Caco-2 (cell line): Measurements from ENCODE around the gene NAA11. TPM values are rescaled to one million over a fixed set of nuclear protein-coding genes. Genes with fewer than 3 reads are reported as not detected.

Experiments used
- BruUV-seq: library from RNA; stranded (reverse); fragments of 400-500 nt; replicated peaks from 2 replicates; lab custom pipeline; 2021; lab: Mats Ljungman, UMichigan
- CTCF ChIA-PET: fragments of 300-600 bp; sonication (Branson Sonifier 250); formaldehyde crosslinking; loops from one replicate; lab custom pipeline; 2022; ENCODE audit warnings: antibody characterized with exemption; lab: Charles Lee
- POLR2A ChIA-PET: fragments of 300-600 bp; sonication (Branson Sonifier 250); formaldehyde crosslinking; loops from one replicate; lab custom pipeline; 2022; ENCODE audit warnings: antibody characterized with exemption; lab: Charles Lee
- DNase-seq, 2 experiments: peaks; one replicate each; pipeline versions ENCODE4 v3.0.0 to v3.0.0-alpha.2; 2020 to 2022
- H3K27me3 ChIP-seq: replicated peaks from 2 replicates; pipeline ENCODE4 v1.6.0; 2011; ENCODE audit warnings: low read length; ENCODE audit not compliant: control insufficient read depth, insufficient read depth
- H3K36me3 ChIP-seq: 2 replicates; pipeline ENCODE4 v1.5.1; 2011; ENCODE audit warnings: low read length; ENCODE audit not compliant: control insufficient read depth, insufficient read depth
- H3K4me1 ChIP-seq: fragments of 250-450 bp; sonication (Bioruptor Pico); 2 replicates; pipeline ENCODE4 v1.5.1; 2020; ENCODE audit warnings: mild to moderate bottlenecking
- H3K4me3 ChIP-seq: 2 replicates; pipeline ENCODE4 v1.5.1; 2011; ENCODE audit warnings: low read depth, mild to moderate bottlenecking, control low read depth, low read length
- H3K9me3 ChIP-seq: fragments of 250-450 bp; sonication (Bioruptor Pico); 2 replicates; pipeline ENCODE4 v1.5.1; 2020; ENCODE audit warnings: mild to moderate bottlenecking, moderate library complexity
- H3K27ac Mint-ChIP-seq: one replicate; pipeline ENCODE4 v1.8.0; 2022; ENCODE audit warnings: mixed read lengths; ENCODE audit not compliant: unreplicated experiment
- H3K27me3 Mint-ChIP-seq: one replicate; pipeline ENCODE4 v1.8.0; 2022; ENCODE audit warnings: mixed read lengths; ENCODE audit not compliant: insufficient read depth, unreplicated experiment
- H3K36me3 Mint-ChIP-seq: one replicate; pipeline ENCODE4 v1.8.0; 2022; ENCODE audit warnings: mild to moderate bottlenecking, mixed read lengths; ENCODE audit not compliant: insufficient read depth, unreplicated experiment
- H3K4me1 Mint-ChIP-seq: one replicate; pipeline ENCODE4 v1.8.0; 2022; ENCODE audit warnings: low read depth, mixed read lengths; ENCODE audit not compliant: unreplicated experiment
- H3K4me3 Mint-ChIP-seq: one replicate; pipeline ENCODE4 v1.8.0; 2022; ENCODE audit warnings: mild to moderate bottlenecking, moderate library complexity, mixed read lengths; ENCODE audit not compliant: unreplicated experiment
- H3K9me3 Mint-ChIP-seq: one replicate; pipeline ENCODE4 v1.8.0; 2022; ENCODE audit warnings: mixed read lengths; ENCODE audit not compliant: unreplicated experiment
- CTCF ChIP-seq, 2 experiments: fragments of 200-600 bp in 1 of 2; IDR thresholded peaks; 1 replicate in 1 of 2; 2 replicates in 1 of 2; pipeline versions ENCODE4 v1.5.1 to v1.8.0; 2011 to 2022; ENCODE audit warnings: antibody characterized with exemption in 1 of 2, control low read depth in 1 of 2, inconsistent platforms in 1 of 2, low read depth in 1 of 2, low read length in 1 of 2, mild to moderate bottlenecking in 1 of 2, moderate library complexity in 1 of 2; ENCODE audit not compliant: insufficient read depth in 1 of 2, severe bottlenecking in 1 of 2, unreplicated experiment in 1 of 2
- intact Hi-C: fragments of 100-400 bp; cut with micrococcal nuclease; formaldehyde crosslinking; loops from one replicate; pipeline ENCODE4 v1.10.0; 2022; ENCODE audit not compliant: unreplicated experiment
- total RNA-seq: library from RNA; stranded (reverse); gene quantifications from 2 replicates; pipeline ENCODE4 v1.2.3, GENCODE V29; 2022

Gene NAA11
- total RNA-seq, 1 experiment from 2014 or later = not detected

GRCh38 chr4:79292008-79292407 is 33.9 kb downstream of the NAA11 start:
- ChIA-PET POLR2A (no interaction called here), CTCF (no interaction called here)
- Mint-ChIP-seq H3K36me3 (no peaks in the 10 kb centered on the region), H3K4me3 (no peak overlapping the region), H3K27me3 (no peaks in the 10 kb centered on the region), H3K9me3 (no peaks in the 10 kb centered on the region), H3K4me1 (peaks cover 4% of the 10 kb centered on the region), H3K27ac (no peak overlapping the region)
- intact Hi-C loops = no loop called here
- Histone ChIP-seq H3K27me3 (no peaks in the 10 kb centered on the region), H3K4me3 (no peak overlapping the region), H3K4me1 (peaks cover 10% of the 10 kb centered on the region; the same call in 1 of the 2 replicates), H3K36me3 (no peaks in the 10 kb centered on the region), H3K9me3 (no peaks in the 10 kb centered on the region)
- no TSS peak for BruUV-seq
- no peak for TF ChIP-seq CTCF (IDR thresholded peaks at IDR 0.05; ENCODE audit: insufficient read depth in 1 of 2, low read depth in 1 of 2, low read length in 1 of 2, severe bottlenecking in 1 of 2, unreplicated experiment in 1 of 2)
- no peak for DNase-seq

GRCh38 chr4:79290376-79290775 is 35.5 kb downstream of the NAA11 start:
- no peaks in the 10 kb centered on the region for H3K9me3 Mint-ChIP-seq
- no TSS peak for BruUV-seq
- H3K4me3 Mint-ChIP-seq = no peak overlapping the region
- peaks cover 10% of the 10 kb centered on the region; the same call in 1 of the 2 replicates for H3K4me1 ChIP-seq
- CTCF ChIA-PET = no interaction called here
- H3K27ac Mint-ChIP-seq = no peak overlapping the region
- H3K27me3 ChIP-seq = no peaks in the 10 kb centered on the region
- intact Hi-C loops = no loop called here
- H3K27me3 Mint-ChIP-seq = no peaks in the 10 kb centered on the region
- H3K4me3 ChIP-seq = no peak overlapping the region
- H3K4me1 Mint-ChIP-seq = peaks cover 4% of the 10 kb centered on the region
- DNase-seq = no peak
- H3K9me3 ChIP-seq = no peaks in the 10 kb centered on the region
- no peaks in the 10 kb centered on the region for H3K36me3 Mint-ChIP-seq
- POLR2A ChIA-PET = no interaction called here
- H3K36me3 ChIP-seq = no peaks in the 10 kb centered on the region
- TF ChIP-seq CTCF (IDR thresholded peaks at IDR 0.05; ENCODE audit: insufficient read depth in 1 of 2, low read depth in 1 of 2, low read length in 1 of 2, severe bottlenecking in 1 of 2, unreplicated experiment in 1 of 2) = no peak

GRCh38 chr4:79288185-79288584 is 37.7 kb downstream of the NAA11 start:
- DNase-seq = no peak
- H3K4me1 ChIP-seq = no peaks in the 10 kb centered on the region
- no peak for TF ChIP-seq CTCF (IDR thresholded peaks at IDR 0.05; ENCODE audit: insufficient read depth in 1 of 2, low read depth in 1 of 2, low read length in 1 of 2, severe bottlenecking in 1 of 2, unreplicated experiment in 1 of 2)
- Mint-ChIP-seq H3K27me3 (no peaks in the 10 kb centered on the region), H3K27ac (no peak overlapping the region), H3K4me1 (no peaks in the 10 kb centered on the region), H3K9me3 (no peaks in the 10 kb centered on the region), H3K4me3 (no peak overlapping the region), H3K36me3 (no peaks in the 10 kb centered on the region)
- intact Hi-C loops = no loop called here
- H3K27me3 ChIP-seq = no peaks in the 10 kb centered on the region
- ChIA-PET CTCF (no interaction called here), POLR2A (no interaction called here)
- no peaks in the 10 kb centered on the region for H3K9me3 ChIP-seq
- H3K4me3 ChIP-seq = no peak overlapping the region
- H3K36me3 ChIP-seq = no peaks in the 10 kb centered on the region
- no TSS peak for BruUV-seq
